Measurements from ENCODE around the gene BNC2. TPM values are rescaled to one million over a fixed set of nuclear protein-coding genes. Genes with fewer than 3 reads are reported as not detected.

BNC2 gene
- total and polyA plus RNA-seq, 5 donors from 2014 or later = not detected

DNA sequence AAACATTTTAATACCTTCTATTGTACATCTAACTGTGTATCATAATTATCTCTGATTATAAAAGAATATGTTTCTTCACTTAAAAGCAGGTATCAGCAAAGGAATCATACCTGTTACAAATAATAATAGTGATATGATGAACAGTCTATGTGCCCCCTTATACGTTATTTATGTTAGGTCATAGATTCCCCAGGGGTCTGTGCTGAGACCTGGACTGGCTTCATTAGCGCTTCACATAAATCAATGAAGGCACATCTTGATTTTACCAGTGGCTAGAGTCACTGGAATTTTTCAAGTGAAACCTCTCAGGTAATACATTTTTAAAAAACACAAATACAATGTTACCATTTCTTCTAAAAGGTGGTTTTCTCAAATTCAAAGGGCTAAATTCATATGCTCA lies 275.2 kb downstream of the BNC2 start:
- Histone ChIP-seq H3K4me3 (ENCODE audit: low read depth, low read length) (no peak overlapping the region), H3K4me1 (ENCODE audit: control insufficient read depth, insufficient read depth, low read length, poor library complexity, severe bottlenecking) (no peaks in the 10 kb centered on the region), H3K27ac (ENCODE audit: insufficient read depth, low read length, poor library complexity, severe bottlenecking) (no peak overlapping the region), H3K36me3 (ENCODE audit: control insufficient read depth, insufficient read depth, low read length) (no peaks in the 10 kb centered on the region), H3K9me3 (ENCODE audit: control insufficient read depth in 2 of 2, low read length in 2 of 2) (no peaks in the 10 kb centered on the region), H3K27me3 (ENCODE audit: control insufficient read depth, insufficient read depth, low read length) (no peaks in the 10 kb centered on the region)
- Mint-ChIP-seq H3K27me3 (no peaks in the 10 kb centered on the region), H3K36me3 (no peaks in the 10 kb centered on the region), H3K27ac (no peak overlapping the region), H3K4me3 (no peak overlapping the region), H3K4me1 (no peaks in the 10 kb centered on the region), H3K9me3 (peaks cover 0 to 4% (median 3%) of the 10 kb centered on the region in 7 donors)
- ATAC-seq (ENCODE audit: low read depth in 2 of 2) = no peak
- no peak for DNase-seq

GRCh38 chr9:16594787-16595186 lies 275.7 kb downstream of the BNC2 start:
- H3K9me3 ChIP-seq (ENCODE audit: control insufficient read depth in 2 of 2, low read length in 2 of 2) = no peaks in the 10 kb centered on the region
- Mint-ChIP-seq H3K4me3 (no peak overlapping the region), H3K36me3 (no peaks in the 10 kb centered on the region), H3K27me3 (no peaks in the 10 kb centered on the region), H3K4me1 (no peaks in the 10 kb centered on the region), H3K27ac (no peak overlapping the region), H3K9me3 (peaks cover 0 to 4% (median 3%) of the 10 kb centered on the region in 7 donors)
- no peaks in the 10 kb centered on the region for H3K27me3 ChIP-seq (ENCODE audit: control insufficient read depth, insufficient read depth, low read length)
- H3K4me3 ChIP-seq (ENCODE audit: low read depth, low read length) = no peak overlapping the region
- no peaks in the 10 kb centered on the region for H3K4me1 ChIP-seq (ENCODE audit: control insufficient read depth, insufficient read depth, low read length, poor library complexity, severe bottlenecking)
- H3K36me3 ChIP-seq (ENCODE audit: control insufficient read depth, insufficient read depth, low read length) = no peaks in the 10 kb centered on the region
- H3K27ac ChIP-seq (ENCODE audit: insufficient read depth, low read length, poor library complexity, severe bottlenecking) = no peak overlapping the region
- no peak for ATAC-seq (ENCODE audit: low read depth in 2 of 2)
- DNase-seq = no peak

DNA sequence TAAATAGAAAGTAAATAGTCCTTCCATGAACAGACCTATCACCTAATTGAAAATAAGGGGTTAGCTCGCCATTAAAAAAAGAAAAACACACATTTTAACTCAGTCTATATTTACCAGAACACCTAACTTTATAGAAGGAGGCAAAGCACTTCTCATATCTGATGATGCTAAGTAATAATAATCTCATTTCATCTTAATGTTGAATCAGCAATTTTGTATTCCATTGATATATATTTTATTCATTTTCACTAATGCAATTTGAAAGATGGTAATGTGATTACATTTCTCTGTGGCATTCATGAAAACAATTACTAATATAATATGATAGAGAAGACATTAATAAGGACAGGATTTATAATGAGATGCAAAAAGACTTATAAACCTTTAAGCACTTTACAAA lies 276.7 kb downstream of the BNC2 start:
- Mint-ChIP-seq H3K9me3 (peaks cover 0 to 4% (median 3%) of the 10 kb centered on the region in 7 donors), H3K4me3 (no peak overlapping the region), H3K27me3 (no peaks in the 10 kb centered on the region), H3K36me3 (no peaks in the 10 kb centered on the region), H3K27ac (no peak overlapping the region), H3K4me1 (no peaks in the 10 kb centered on the region)
- H3K4me1 ChIP-seq (ENCODE audit: control insufficient read depth, insufficient read depth, low read length, poor library complexity, severe bottlenecking) = no peaks in the 10 kb centered on the region
- H3K9me3 ChIP-seq (ENCODE audit: control insufficient read depth in 2 of 2, low read length in 2 of 2) = no peaks in the 10 kb centered on the region
- ATAC-seq (ENCODE audit: low read depth in 2 of 2) (no peak), DNase-seq (no peak)
- no peaks in the 10 kb centered on the region for H3K27me3 ChIP-seq (ENCODE audit: control insufficient read depth, insufficient read depth, low read length)
- no peaks in the 10 kb centered on the region for H3K36me3 ChIP-seq (ENCODE audit: control insufficient read depth, insufficient read depth, low read length)
- H3K27ac ChIP-seq (ENCODE audit: insufficient read depth, low read length, poor library complexity, severe bottlenecking) = no peak overlapping the region
- H3K4me3 ChIP-seq (ENCODE audit: low read depth, low read length) = no peak overlapping the region

GRCh38 chr9:16591092-16591491 lies 279.4 kb downstream of the BNC2 start:
- H3K9me3 Mint-ChIP-seq = peaks cover 0 to 11% (median 3%) of the 10 kb centered on the region in 7 donors
- Histone ChIP-seq H3K9me3 (ENCODE audit: control insufficient read depth in 2 of 2, low read length in 2 of 2) (no peaks in the 10 kb centered on the region), H3K27ac (ENCODE audit: insufficient read depth, low read length, poor library complexity, severe bottlenecking) (no peak overlapping the region), H3K4me1 (ENCODE audit: control insufficient read depth, insufficient read depth, low read length, poor library complexity, severe bottlenecking) (no peaks in the 10 kb centered on the region), H3K27me3 (ENCODE audit: control insufficient read depth, insufficient read depth, low read length) (no peaks in the 10 kb centered on the region), H3K36me3 (ENCODE audit: control insufficient read depth, insufficient read depth, low read length) (no peaks in the 10 kb centered on the region), H3K4me3 (ENCODE audit: low read depth, low read length) (no peak overlapping the region)
- H3K4me3 Mint-ChIP-seq = no peak overlapping the region
- H3K27me3 Mint-ChIP-seq = no peaks in the 10 kb centered on the region
- DNase-seq (no peak), ATAC-seq (ENCODE audit: low read depth in 2 of 2) (no peak)
- H3K4me1 Mint-ChIP-seq = no peaks in the 10 kb centered on the region
- H3K27ac Mint-ChIP-seq = no peak overlapping the region
- no peaks in the 10 kb centered on the region for H3K36me3 Mint-ChIP-seq

DNA sequence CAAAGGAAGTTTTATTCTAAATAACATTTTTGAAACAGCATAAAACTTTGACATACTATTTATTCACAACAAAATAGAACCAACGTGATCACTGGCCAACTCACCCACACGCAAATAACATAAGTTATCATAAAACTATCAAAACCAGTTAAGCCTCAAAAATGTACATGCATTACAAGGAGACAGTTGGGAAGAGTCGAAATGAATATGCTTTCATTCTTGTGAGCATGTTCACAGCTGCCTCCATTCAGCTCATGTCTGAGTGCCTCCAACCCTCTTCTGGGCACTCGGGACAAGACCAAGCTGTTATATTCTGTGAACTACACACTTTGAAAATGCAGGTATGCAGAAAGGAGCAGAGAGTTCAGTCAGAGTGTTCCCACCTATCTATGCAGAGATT lies 284.9 kb downstream of the BNC2 start:
- H3K36me3 ChIP-seq (ENCODE audit: control insufficient read depth, insufficient read depth, low read length) = no peaks in the 10 kb centered on the region
- H3K9me3 Mint-ChIP-seq = peaks cover 0 to 7% (median 2%) of the 10 kb centered on the region in 7 donors
- no peak overlapping the region for H3K4me3 ChIP-seq (ENCODE audit: low read depth, low read length)
- no peaks in the 10 kb centered on the region for H3K27me3 Mint-ChIP-seq
- no peaks in the 10 kb centered on the region for H3K4me1 ChIP-seq (ENCODE audit: control insufficient read depth, insufficient read depth, low read length, poor library complexity, severe bottlenecking)
- H3K27ac ChIP-seq (ENCODE audit: insufficient read depth, low read length, poor library complexity, severe bottlenecking) = no peak overlapping the region
- no peaks in the 10 kb centered on the region for H3K36me3 Mint-ChIP-seq
- H3K27me3 ChIP-seq (ENCODE audit: control insufficient read depth, insufficient read depth, low read length) = no peaks in the 10 kb centered on the region
- no peak overlapping the region for H3K27ac Mint-ChIP-seq
- H3K9me3 ChIP-seq (ENCODE audit: control insufficient read depth in 2 of 2, low read length in 2 of 2) = no peaks in the 10 kb centered on the region
- ATAC-seq (ENCODE audit: low read depth in 2 of 2) (no peak), DNase-seq (no peak)
- no peaks in the 10 kb centered on the region for H3K4me1 Mint-ChIP-seq
- H3K4me3 Mint-ChIP-seq = no peak overlapping the region

DNA sequence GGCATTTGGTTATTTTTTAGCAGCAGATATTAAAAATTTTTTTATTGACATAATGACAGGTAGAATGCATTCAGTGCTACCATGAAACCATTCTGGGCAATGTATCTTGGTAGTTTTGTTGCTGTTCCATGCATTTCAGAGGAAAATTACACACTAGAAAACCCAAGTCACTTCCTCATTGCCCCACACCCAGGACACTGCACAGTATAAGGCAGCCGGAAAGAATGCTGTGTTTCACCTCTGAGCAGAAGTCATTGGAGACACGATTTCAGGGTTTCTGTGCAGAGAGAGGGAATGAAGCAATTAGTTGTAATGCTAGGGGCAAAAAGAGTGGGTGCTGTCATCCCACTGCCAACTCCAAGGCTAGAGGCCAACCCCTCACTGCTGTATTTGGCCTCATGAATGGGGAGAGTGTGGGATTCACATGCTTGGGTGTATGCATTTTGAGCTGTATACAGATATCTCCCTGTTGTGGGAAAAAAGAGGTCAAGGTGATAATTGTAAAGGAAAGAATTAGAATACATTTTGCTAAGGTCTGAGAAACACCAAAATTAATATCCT lies 290.5 kb downstream of the BNC2 start:
- H3K4me3 Mint-ChIP-seq = no peak overlapping the region
- Histone ChIP-seq H3K36me3 (ENCODE audit: control insufficient read depth, insufficient read depth, low read length) (no peaks in the 10 kb centered on the region), H3K27ac (ENCODE audit: insufficient read depth, low read length, poor library complexity, severe bottlenecking) (no peak overlapping the region), H3K4me1 (ENCODE audit: control insufficient read depth, insufficient read depth, low read length, poor library complexity, severe bottlenecking) (no peaks in the 10 kb centered on the region), H3K27me3 (ENCODE audit: control insufficient read depth, insufficient read depth, low read length) (no peaks in the 10 kb centered on the region), H3K4me3 (ENCODE audit: low read depth, low read length) (no peak overlapping the region), H3K9me3 (ENCODE audit: control insufficient read depth in 2 of 2, low read length in 2 of 2) (no peaks in the 10 kb centered on the region)
- H3K27me3 Mint-ChIP-seq = no peaks in the 10 kb centered on the region
- no peaks in the 10 kb centered on the region for H3K36me3 Mint-ChIP-seq
- DNase-seq (no peak), ATAC-seq (ENCODE audit: low read depth in 2 of 2) (no peak)
- H3K9me3 Mint-ChIP-seq = peaks cover 0 to 2% (median 1%) of the 10 kb centered on the region in 7 donors
- no peak overlapping the region for H3K27ac Mint-ChIP-seq
- no peaks in the 10 kb centered on the region for H3K4me1 Mint-ChIP-seq

DNA sequence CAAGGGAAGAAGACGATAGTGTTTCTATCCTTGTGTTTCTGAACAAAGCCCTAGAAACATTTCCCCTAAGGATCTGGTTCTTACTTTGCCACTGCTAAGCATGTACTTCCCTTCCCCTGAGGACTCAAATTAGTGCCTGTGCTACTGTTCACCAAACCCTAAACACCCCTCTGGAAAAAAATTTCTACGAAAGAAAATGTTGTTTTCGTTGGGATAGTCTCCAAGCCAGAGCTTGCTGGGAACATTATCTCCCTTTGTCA lies 294.6 kb downstream of the BNC2 start:
- H3K9me3 Mint-ChIP-seq = peaks cover 0 to 2% (median 0%) of the 10 kb centered on the region in 7 donors
- Histone ChIP-seq H3K27me3 (ENCODE audit: control insufficient read depth, insufficient read depth, low read length) (no peaks in the 10 kb centered on the region), H3K4me1 (ENCODE audit: control insufficient read depth, insufficient read depth, low read length, poor library complexity, severe bottlenecking) (no peaks in the 10 kb centered on the region), H3K9me3 (ENCODE audit: control insufficient read depth in 2 of 2, low read length in 2 of 2) (no peaks in the 10 kb centered on the region), H3K4me3 (ENCODE audit: low read depth, low read length) (no peak overlapping the region), H3K36me3 (ENCODE audit: control insufficient read depth, insufficient read depth, low read length) (no peaks in the 10 kb centered on the region), H3K27ac (ENCODE audit: insufficient read depth, low read length, poor library complexity, severe bottlenecking) (no peak overlapping the region)
- no peak for ATAC-seq (ENCODE audit: low read depth in 2 of 2)
- no peaks in the 10 kb centered on the region for H3K27me3 Mint-ChIP-seq
- no peak overlapping the region for H3K4me3 Mint-ChIP-seq
- H3K27ac Mint-ChIP-seq = no peak overlapping the region
- H3K4me1 Mint-ChIP-seq = no peaks in the 10 kb centered on the region
- no peak for DNase-seq
- H3K36me3 Mint-ChIP-seq = no peaks in the 10 kb centered on the region

- Histone ChIP-seq H3K27ac (ENCODE audit: insufficient read depth, low read length, poor library complexity, severe bottlenecking) (no peak overlapping the region), H3K4me3 (ENCODE audit: low read depth, low read length) (no peak overlapping the region), H3K27me3 (ENCODE audit: control insufficient read depth, insufficient read depth, low read length) (no peaks in the 10 kb centered on the region), H3K9me3 (ENCODE audit: control insufficient read depth in 2 of 2, low read length in 2 of 2) (no peaks in the 10 kb centered on the region), H3K36me3 (ENCODE audit: control insufficient read depth, insufficient read depth, low read length) (no peaks in the 10 kb centered on the region), H3K4me1 (ENCODE audit: control insufficient read depth, insufficient read depth, low read length, poor library complexity, severe bottlenecking) (no peaks in the 10 kb centered on the region)
- Mint-ChIP-seq H3K9me3 (peaks cover 0 to 2% (median 0%) of the 10 kb centered on the region in 7 donors), H3K4me3 (no peak overlapping the region), H3K27ac (no peak overlapping the region), H3K4me1 (no peaks in the 10 kb centered on the region), H3K36me3 (no peaks in the 10 kb centered on the region), H3K27me3 (no peaks in the 10 kb centered on the region)
- DNase-seq (no peak), ATAC-seq (ENCODE audit: low read depth in 2 of 2) (no peak)
Observed at GRCh38 chr9:16575142-16575985, 295.1 kb downstream of the BNC2 start.
